Mesodermal cell (in vitro differentiated cells): ENCODE measurements around the gene FBXW7.

Experiments
- H3K27ac ChIP-seq: 2 replicates; pipeline ENCODE4 v1.7.0; 2013; ENCODE audit warnings: mild to moderate bottlenecking, low read depth, low read length, moderate library complexity; ENCODE audit not compliant: severe bottlenecking
- H3K36me3 ChIP-seq: 2 replicates; pipeline ENCODE4 v1.7.1; 2013; ENCODE audit warnings: mild to moderate bottlenecking, low read length, moderate library complexity; ENCODE audit not compliant: control insufficient read depth, insufficient read depth
- H3K4me1 ChIP-seq: one replicate; pipeline ENCODE4 v1.7.1; 2013; ENCODE audit warnings: mild to moderate bottlenecking, low read length; ENCODE audit not compliant: insufficient read depth, control insufficient read depth, poor library complexity, severe bottlenecking
- H3K4me3 ChIP-seq: 2 replicates; pipeline ENCODE4 v1.7.0; 2013; ENCODE audit warnings: low read length, control low read depth, mild to moderate bottlenecking; ENCODE audit not compliant: insufficient read depth, poor library complexity, severe bottlenecking; ENCODE audit errors: extremely low read depth
- H3K9me3 ChIP-seq: 2 replicates; pipeline ENCODE4 v1.7.1; 2013; ENCODE audit warnings: mild to moderate bottlenecking, low read length, moderate library complexity; ENCODE audit not compliant: control insufficient read depth
- WGBS, 2 experiments: methylation state at CpG; one replicate each; pipeline ENCODE4 v1.1.5; 2013; ENCODE audit warnings: missing lambda C conversion rate in 2 of 2; ENCODE audit not compliant: insufficient coverage in 2 of 2; 5-methylcytosine and 5-hydroxymethylcytosine counted together

The FBXW7 gene

DNA sequence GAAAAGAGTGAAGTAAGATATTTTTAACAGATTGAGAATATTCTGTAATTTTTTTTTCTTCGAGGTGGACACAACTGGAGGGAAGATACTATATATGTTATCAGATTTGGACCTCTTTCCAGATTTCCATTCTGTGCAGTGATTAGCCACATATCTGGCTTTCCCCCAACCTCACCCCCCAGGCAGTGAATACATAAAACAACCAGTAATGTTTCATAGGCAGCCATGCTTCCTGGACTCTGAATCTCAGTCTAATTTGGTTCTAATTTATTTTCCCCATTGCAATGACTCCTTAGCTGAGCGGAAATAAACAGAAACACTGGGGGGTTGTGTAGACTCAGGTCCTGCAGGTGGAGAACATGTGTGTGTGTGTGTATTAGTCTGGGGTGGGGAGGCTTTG, 226.5 kb downstream of the FBXW7 start:
- Histone ChIP-seq H3K36me3 (no peaks in the 10 kb centered on the region), H3K27ac (no peak overlapping the region)

GRCh38 chr4:152308951-152309350, 226.9 kb downstream of the FBXW7 start:
- no peaks in the 10 kb centered on the region for H3K36me3 ChIP-seq
- WGBS, 2 experiments: 75 to 96% methylated on average over 2 to 3 of the region's 4 CpGs
- H3K27ac ChIP-seq: no peak overlapping the region
- no peak overlapping the region for H3K4me3 ChIP-seq
- no peaks in the 10 kb centered on the region for H3K9me3 ChIP-seq
- peaks cover 13% of the 10 kb centered on the region for H3K4me1 ChIP-seq

More for the DNA sequence above, 226.5 kb downstream of the FBXW7 start:
- Histone ChIP-seq H3K4me3 (no peak overlapping the region), H3K9me3 (no peaks in the 10 kb centered on the region), H3K4me1 (peaks cover 13% of the 10 kb centered on the region)
- 83% methylated on average over 1 of the region's 2 CpGs; no CpG with 5 or more reads in 1 of the 2 experiments for WGBS, 2 experiments

DNA sequence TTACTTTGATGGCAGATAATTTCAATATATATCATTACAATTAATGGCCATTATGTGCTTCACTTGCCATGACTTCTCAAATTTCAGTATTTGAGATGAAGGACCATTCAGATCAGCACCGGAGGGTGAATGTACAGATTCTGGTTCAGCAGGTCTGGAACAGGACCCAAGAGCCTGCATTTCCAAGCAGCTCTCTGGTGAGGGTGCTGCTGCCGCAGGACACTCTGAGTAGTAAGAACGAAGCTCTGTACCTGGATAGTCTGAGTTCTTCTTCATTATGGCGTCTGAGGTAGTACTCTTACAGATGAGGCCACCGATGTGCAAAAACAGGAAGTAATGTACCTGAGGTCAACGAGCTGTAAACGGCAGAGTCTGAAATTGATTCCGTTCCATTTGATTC, 228.2 kb downstream of the FBXW7 start:
- no peaks in the 10 kb centered on the region for H3K9me3 ChIP-seq
- 88 to 90% methylated on average over 5 to 7 of the region's 8 CpGs for WGBS, 2 experiments
- H3K36me3 ChIP-seq: no peaks in the 10 kb centered on the region
- no peak overlapping the region for H3K4me3 ChIP-seq
- peaks cover 13% of the 10 kb centered on the region for H3K4me1 ChIP-seq
- H3K27ac ChIP-seq: no peak overlapping the region

GRCh38 chr4:152306541-152306940, 229.4 kb downstream of the FBXW7 start:
- Histone ChIP-seq H3K4me3 (no peak overlapping the region), H3K36me3 (no peaks in the 10 kb centered on the region), H3K9me3 (no peaks in the 10 kb centered on the region), H3K27ac (no peak overlapping the region), H3K4me1 (peaks cover 13% of the 10 kb centered on the region)
- no CpG with 5 or more reads among the region's 1 CpG for WGBS, 2 experiments

- WGBS, 2 experiments: 85 to 88% methylated on average over 5 of the region's 5 CpGs
- H3K4me3 ChIP-seq: no peak overlapping the region
- no peaks in the 10 kb centered on the region for H3K9me3 ChIP-seq
- no peaks in the 10 kb centered on the region for H3K36me3 ChIP-seq
- H3K27ac ChIP-seq: no peak overlapping the region
- no peaks in the 10 kb centered on the region for H3K4me1 ChIP-seq
Measured at GRCh38 chr4:152304220-152304619, 231.7 kb downstream of the FBXW7 start.

DNA sequence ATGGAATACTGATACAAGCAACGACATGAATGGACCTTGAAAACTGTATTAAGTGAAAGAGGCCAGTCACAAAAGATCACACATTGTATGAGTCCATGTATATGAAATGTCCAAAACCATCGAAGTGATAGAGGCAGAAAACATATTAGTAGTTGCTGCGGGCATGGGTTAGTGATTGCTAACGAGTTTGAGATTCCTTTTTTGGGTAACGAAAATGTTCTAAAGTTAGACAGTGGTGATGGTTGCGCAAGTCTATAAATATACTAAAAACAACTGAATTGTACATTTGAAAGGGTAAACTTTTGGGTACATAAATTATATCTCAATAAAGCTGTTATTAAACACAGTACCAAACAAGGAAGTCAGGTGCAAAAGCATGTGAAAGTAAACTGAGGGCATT, 234.5 kb downstream of the FBXW7 start:
- Histone ChIP-seq H3K9me3 (no peaks in the 10 kb centered on the region), H3K36me3 (no peaks in the 10 kb centered on the region), H3K4me1 (no peaks in the 10 kb centered on the region), H3K27ac (no peak overlapping the region), H3K4me3 (no peak overlapping the region)
- whole genome bisulfite sequencing, 2 experiments: 80 to 94% methylated on average over 2 of the region's 6 CpGs

DNA sequence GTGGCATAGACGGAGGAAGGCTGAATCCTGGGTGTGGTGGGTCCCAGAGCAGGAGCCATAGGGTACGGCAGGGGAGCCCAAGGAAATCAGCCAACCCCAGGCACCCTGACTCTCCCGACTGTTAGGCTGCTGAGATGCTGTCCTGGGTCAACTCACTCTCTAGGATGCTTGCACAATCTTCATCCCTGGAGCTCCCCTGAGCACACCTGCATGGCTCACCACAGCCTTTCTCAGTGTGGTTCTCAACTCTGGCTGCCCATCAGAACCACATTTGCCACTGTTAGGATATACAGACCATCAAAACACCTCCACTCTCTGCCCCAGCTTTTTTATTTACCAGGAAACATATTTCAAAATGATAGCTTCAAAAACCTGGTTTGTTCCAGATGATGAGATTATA, 236.3 kb downstream of the FBXW7 start:
- no peak overlapping the region for H3K27ac ChIP-seq
- no peaks in the 10 kb centered on the region for H3K4me1 ChIP-seq
- no peak overlapping the region for H3K4me3 ChIP-seq
- no peaks in the 10 kb centered on the region for H3K9me3 ChIP-seq
- no peaks in the 10 kb centered on the region for H3K36me3 ChIP-seq
- 83 to 96% methylated on average over 3 of the region's 3 CpGs for WGBS, 2 experiments

DNA sequence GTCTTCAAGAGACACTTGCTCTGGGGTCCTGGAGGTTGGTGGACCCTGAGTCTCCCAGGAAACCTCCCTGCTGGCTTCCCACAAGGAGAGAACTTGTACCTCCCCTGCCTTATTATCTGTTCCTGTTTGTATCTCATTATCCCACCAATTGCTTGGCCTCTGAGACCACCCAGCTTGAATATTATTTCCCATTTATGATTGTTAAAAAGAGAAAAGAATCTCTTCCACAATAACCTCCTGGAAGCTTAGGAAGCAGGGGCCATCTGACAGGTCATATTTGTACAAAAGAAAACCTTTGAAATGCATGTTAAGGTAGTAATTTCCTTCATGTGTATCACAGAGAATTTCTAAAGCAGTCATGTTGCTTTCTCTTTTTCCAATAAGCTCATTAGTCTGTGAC, 239.5 kb downstream of the FBXW7 start:
- H3K9me3 ChIP-seq: no peaks in the 10 kb centered on the region
- H3K36me3 ChIP-seq: no peaks in the 10 kb centered on the region
- H3K4me1 ChIP-seq: no peaks in the 10 kb centered on the region
- H3K27ac ChIP-seq: no peak overlapping the region
- no peak overlapping the region for H3K4me3 ChIP-seq

DNA sequence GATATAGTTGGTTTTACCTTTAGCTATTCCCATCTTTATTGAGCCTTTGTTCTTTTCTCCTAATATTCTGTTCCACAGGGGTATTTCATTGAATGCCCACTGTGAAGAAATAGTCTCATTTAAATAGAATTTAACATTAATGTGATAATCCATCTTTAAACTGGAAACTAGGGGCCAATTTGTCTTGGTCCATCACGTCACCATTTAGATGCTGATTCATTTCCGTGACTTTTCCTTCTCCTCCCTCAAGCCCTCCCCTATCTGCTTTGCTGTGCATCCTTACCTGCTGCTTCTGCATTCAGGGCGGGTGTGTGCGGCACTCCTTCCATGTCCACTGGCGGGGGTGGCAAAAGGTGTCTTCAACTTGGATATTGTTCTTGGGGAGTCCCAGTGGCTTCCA, 241.1 kb downstream of the FBXW7 start:
- WGBS, 2 experiments: 97 to 100% methylated on average over 2 to 3 of the region's 5 CpGs
- Histone ChIP-seq H3K4me1 (no peaks in the 10 kb centered on the region), H3K27ac (no peak overlapping the region), H3K36me3 (no peaks in the 10 kb centered on the region), H3K9me3 (no peaks in the 10 kb centered on the region), H3K4me3 (no peak overlapping the region)

- 70 to 92% methylated on average over 2 to 3 of the region's 3 CpGs for WGBS, 2 experiments
- Histone ChIP-seq H3K4me3 (no peak overlapping the region), H3K4me1 (no peaks in the 10 kb centered on the region), H3K9me3 (no peaks in the 10 kb centered on the region), H3K36me3 (no peaks in the 10 kb centered on the region), H3K27ac (no peak overlapping the region)
Measured at GRCh38 chr4:152294331-152294730, 241.6 kb downstream of the FBXW7 start.

- 89 to 94% methylated on average over 2 to 3 of the region's 5 CpGs for WGBS, 2 experiments
- no peaks in the 10 kb centered on the region for H3K9me3 ChIP-seq
- no peaks in the 10 kb centered on the region for H3K36me3 ChIP-seq
- H3K4me1 ChIP-seq: no peaks in the 10 kb centered on the region
- H3K27ac ChIP-seq: no peak overlapping the region
- no peak overlapping the region for H3K4me3 ChIP-seq
Measured at GRCh38 chr4:152293527-152293926, 242.4 kb downstream of the FBXW7 start.
